ENCODE results near the gene CLUH.

CLUH gene, protein sequence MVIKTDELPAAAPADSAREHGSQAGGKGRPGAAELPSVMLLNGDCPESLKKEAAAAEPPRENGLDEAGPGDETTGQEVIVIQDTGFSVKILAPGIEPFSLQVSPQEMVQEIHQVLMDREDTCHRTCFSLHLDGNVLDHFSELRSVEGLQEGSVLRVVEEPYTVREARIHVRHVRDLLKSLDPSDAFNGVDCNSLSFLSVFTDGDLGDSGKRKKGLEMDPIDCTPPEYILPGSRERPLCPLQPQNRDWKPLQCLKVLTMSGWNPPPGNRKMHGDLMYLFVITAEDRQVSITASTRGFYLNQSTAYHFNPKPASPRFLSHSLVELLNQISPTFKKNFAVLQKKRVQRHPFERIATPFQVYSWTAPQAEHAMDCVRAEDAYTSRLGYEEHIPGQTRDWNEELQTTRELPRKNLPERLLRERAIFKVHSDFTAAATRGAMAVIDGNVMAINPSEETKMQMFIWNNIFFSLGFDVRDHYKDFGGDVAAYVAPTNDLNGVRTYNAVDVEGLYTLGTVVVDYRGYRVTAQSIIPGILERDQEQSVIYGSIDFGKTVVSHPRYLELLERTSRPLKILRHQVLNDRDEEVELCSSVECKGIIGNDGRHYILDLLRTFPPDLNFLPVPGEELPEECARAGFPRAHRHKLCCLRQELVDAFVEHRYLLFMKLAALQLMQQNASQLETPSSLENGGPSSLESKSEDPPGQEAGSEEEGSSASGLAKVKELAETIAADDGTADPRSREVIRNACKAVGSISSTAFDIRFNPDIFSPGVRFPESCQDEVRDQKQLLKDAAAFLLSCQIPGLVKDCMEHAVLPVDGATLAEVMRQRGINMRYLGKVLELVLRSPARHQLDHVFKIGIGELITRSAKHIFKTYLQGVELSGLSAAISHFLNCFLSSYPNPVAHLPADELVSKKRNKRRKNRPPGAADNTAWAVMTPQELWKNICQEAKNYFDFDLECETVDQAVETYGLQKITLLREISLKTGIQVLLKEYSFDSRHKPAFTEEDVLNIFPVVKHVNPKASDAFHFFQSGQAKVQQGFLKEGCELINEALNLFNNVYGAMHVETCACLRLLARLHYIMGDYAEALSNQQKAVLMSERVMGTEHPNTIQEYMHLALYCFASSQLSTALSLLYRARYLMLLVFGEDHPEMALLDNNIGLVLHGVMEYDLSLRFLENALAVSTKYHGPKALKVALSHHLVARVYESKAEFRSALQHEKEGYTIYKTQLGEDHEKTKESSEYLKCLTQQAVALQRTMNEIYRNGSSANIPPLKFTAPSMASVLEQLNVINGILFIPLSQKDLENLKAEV (N-terminal part only)

DNA sequence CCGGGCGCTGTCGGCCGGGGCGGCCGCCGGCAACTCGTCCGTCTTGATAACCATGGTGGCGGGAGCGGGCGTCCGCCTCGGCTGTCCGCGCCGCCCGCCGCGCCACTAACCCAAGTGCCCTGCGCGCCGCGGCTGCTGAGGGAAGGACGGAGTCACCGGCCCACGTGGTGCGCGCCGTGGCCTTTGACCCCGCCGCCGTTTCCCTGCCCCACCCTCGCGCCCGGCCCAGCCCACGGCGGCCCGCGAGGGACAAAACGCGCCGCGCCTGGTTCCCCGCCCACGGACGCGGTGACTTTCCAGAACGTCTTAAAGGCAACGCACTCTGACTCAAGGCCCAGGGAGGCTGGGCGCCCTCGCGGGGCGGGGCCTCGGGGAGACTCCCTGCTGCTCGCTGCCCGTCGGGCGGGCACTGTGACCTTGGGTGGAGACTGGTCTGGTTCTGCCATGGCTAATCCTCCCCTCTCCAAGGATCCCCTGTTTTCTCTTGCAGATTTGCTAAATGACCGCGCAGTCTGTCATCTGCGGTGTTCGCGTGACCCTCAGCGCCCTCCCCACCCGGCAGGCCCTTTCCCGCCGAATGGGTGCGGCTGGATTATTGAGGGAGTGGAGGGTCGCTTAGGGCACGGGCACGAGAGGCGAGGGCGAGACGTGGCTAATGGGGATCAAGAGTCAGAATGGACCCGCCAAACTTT, at the start of gene CLUH:
Gene CLUH (minus strand): TSS at position 157 of the 692 bp plus-strand sequence. CDS start 103 bp downstream, at position 54.
- Mint-ChIP-seq H3K27me3 (no peaks in the 10 kb centered on the region), H3K27ac (peak within 1 kb of the TSS; percentile 96), H3K4me1 (ENCODE audit: low read depth) (peaks cover 39% of the 10 kb centered on the region), H3K4me3 (peak within 1 kb of the TSS; percentile 97), H3K36me3 (ENCODE audit: low read depth) (peaks cover 12% of the 10 kb centered on the region), H3K9me3 (no peaks in the 10 kb centered on the region)

DNA sequence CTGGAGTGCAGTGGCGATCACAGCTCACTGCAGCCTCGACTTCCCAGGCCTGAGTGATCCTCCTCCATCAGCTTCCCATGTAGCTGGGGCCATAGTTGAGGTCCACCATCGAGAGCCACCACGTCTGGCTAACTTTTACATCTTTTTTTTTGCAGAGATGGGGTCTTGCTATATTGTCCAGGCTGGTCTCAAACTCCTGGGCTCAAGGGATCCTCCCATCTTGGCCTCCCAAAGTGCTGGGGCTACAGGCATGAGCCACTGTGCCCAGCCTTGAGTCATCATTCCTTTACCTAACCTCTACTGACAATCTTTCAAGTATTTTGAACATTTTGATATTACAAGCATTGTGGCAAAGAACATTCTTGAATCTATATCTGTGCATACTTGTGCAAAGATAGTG, 47.3 kb upstream of the CLUH start:
- Mint-ChIP-seq H3K4me1 (ENCODE audit: low read depth) (no peaks in the 10 kb centered on the region), H3K4me3 (no peak overlapping the region), H3K9me3 (no peaks in the 10 kb centered on the region), H3K27ac (no peak overlapping the region), H3K27me3 (peaks cover 51% of the 10 kb centered on the region), H3K36me3 (ENCODE audit: low read depth) (no peaks in the 10 kb centered on the region)

DNA sequence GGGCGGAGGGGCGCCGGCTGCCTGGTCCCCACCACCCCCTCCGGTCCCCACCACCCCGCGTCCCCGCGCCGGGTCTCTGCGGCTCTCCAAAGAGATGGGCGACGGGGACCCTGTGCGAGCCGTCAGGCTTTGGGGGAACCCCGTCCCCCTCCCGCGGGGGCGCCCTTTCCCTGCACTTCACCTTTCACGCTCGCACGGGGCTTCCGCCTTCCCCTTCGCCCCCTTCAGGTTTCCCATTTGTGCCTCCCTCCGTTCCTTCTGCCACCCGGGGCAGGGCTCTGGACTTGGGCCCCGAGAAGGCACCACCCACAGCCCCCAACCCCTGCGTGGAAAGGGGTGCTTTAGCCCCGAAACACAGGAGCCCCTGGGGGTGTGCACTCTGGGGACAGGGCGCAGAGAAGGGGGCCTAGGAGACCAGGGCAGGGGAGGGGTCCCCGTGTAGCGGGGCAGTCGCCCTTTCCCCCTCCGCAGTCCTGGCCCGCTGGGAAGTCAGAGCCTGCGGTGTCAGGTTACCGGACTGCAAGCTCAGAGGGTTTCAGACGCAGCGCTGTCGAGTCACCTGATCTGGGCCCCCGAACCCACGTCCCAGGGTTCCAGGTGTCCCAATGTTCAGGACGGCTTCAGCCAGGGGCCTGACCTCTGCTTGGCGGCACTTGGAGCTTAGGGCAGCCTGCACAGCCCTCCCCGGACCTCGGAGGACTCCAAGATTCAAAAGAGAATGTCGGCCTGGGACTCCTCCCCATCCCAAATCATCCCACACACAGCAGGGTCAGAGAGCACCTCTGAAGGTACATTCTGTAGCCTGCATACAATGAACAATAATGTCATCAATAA, 44.5 kb upstream of the CLUH start:
- H3K4me1 Mint-ChIP-seq (ENCODE audit: low read depth), result no peaks in the 10 kb centered on the region
- H3K27ac Mint-ChIP-seq, result no peak overlapping the region
- H3K27me3 Mint-ChIP-seq, result peaks cover 56% of the 10 kb centered on the region
- no peak overlapping the region for H3K4me3 Mint-ChIP-seq
- H3K36me3 Mint-ChIP-seq (ENCODE audit: low read depth), result no peaks in the 10 kb centered on the region
- H3K9me3 Mint-ChIP-seq, result no peaks in the 10 kb centered on the region

DNA sequence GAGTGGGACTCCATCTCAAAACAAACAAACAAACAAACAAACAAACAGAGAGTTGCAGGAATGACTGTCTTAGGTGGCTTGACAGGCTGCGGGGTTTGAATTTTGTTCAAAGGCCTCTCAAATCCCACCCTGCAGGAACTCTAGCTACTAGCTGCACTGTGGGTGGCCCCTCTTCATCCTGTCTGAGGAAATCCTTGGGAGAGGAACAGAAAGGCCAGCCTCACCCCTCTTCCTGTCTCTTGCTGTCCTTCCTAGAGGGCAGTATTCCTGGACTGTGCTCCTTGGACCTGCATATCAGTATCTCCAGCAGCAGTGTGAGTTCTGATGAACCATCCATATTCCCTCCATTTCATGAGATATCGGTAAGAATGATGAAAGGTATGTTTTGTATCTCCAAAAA, 39.9 kb upstream of the CLUH start:
- no peaks in the 10 kb centered on the region for H3K36me3 Mint-ChIP-seq (ENCODE audit: low read depth)
- H3K27me3 Mint-ChIP-seq, result peaks cover 58% of the 10 kb centered on the region
- no peak overlapping the region for H3K4me3 Mint-ChIP-seq
- H3K4me1 Mint-ChIP-seq (ENCODE audit: low read depth), result no peaks in the 10 kb centered on the region
- H3K9me3 Mint-ChIP-seq, result no peaks in the 10 kb centered on the region
- H3K27ac Mint-ChIP-seq, result no peak overlapping the region

DNA sequence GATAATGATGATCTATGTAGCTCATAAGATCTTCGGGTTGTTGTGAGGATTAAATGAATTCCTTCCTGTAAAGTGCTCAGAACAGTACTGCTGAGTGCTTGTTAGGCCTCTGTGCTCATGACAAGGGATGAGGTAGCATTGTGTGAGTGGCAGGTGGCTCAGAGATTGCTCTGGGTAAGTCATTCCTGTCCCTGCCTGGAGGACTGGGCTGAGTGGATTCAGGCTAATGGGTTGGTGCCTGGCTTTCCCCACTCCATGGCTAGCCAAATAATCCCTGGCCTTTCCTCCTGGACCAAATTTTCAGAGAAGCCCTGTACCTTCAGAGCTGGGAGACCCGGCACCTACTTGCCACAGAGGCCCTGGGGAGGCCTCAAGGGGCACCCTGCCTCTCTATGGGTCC, 39.2 kb upstream of the CLUH start:
- Mint-ChIP-seq H3K27me3 (peaks cover 58% of the 10 kb centered on the region), H3K9me3 (no peaks in the 10 kb centered on the region), H3K4me3 (no peak overlapping the region), H3K27ac (no peak overlapping the region), H3K36me3 (ENCODE audit: low read depth) (no peaks in the 10 kb centered on the region), H3K4me1 (ENCODE audit: low read depth) (no peaks in the 10 kb centered on the region)

DNA sequence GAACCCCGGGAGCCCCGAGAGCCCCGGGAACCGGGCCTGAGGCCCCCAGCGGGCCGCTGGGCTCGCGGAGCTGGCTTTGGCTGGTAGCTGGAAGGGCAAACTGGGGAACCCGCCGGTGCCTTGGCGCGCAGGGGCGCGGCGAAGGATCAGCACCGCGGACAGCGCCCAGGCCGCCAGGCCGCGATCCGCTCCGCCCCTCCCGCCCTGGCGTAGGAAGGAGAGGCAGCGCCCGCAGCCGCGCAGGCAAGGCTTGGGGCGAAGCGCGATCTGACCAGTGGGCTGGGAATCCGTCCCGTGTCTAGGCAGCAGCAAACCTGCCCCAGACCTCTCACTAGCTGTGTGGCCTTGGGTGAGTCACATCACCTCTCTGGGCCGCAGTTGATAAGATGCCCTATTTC, 38.2 kb upstream of the CLUH start:
- H3K4me1 Mint-ChIP-seq (ENCODE audit: low read depth), result no peaks in the 10 kb centered on the region
- no peaks in the 10 kb centered on the region for H3K9me3 Mint-ChIP-seq
- no peaks in the 10 kb centered on the region for H3K36me3 Mint-ChIP-seq (ENCODE audit: low read depth)
- H3K27ac Mint-ChIP-seq, result no peak overlapping the region
- H3K27me3 Mint-ChIP-seq, result peaks cover 61% of the 10 kb centered on the region
- H3K4me3 Mint-ChIP-seq, result no peak overlapping the region

DNA sequence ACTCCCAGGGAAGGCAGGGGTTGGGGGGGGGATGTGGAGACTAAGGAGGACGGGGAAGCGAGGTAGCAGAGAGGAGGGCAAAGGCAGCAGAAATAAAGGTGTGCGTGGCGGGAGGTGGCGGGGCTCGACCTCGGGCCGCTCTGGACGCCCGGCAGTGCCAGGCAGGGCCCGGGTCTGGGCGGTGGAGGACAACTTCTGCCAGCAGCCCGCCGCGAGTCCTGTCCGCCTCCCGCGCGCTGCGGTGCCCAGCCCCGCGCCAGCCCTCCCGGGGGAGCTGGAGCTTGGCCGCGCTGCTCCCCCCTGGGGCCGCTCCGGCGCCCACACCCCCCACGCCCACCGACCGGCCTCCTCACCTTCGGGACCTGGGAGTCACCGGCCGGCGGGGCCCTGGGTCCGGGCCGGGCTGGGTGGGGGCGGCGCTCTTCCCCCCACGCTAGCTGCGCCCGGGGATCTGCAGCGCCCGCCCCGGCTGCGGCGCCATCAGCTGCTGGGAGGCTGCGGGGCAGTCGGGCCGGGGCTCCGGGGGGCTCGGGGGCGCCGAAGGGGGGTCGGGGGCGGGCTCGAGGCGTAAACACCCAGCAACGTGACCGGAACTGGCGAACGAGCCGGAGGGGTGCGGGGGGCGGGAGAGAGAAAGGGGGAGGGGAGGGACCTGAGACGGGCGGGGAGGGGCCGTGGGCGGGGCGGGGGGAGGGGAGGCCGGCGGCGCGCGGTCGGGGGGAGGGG, 37.7 kb upstream of the CLUH start, which contains the start of gene CCDC92B:
Gene CCDC92B (minus strand): TSS at position 595 of the 726 bp plus-strand sequence. CDS start 14,507 bp downstream, outside the sequence.
- no peaks in the 10 kb centered on the region for H3K36me3 Mint-ChIP-seq (ENCODE audit: low read depth)
- peaks cover 62% of the 10 kb centered on the region for H3K27me3 Mint-ChIP-seq
- no peaks in the 10 kb centered on the region for H3K9me3 Mint-ChIP-seq
- no peaks in the 10 kb centered on the region for H3K4me1 Mint-ChIP-seq (ENCODE audit: low read depth)
- H3K4me3 Mint-ChIP-seq, result no peak within 1 kb of the TSS
- no peak within 1 kb of the TSS for H3K27ac Mint-ChIP-seq

DNA sequence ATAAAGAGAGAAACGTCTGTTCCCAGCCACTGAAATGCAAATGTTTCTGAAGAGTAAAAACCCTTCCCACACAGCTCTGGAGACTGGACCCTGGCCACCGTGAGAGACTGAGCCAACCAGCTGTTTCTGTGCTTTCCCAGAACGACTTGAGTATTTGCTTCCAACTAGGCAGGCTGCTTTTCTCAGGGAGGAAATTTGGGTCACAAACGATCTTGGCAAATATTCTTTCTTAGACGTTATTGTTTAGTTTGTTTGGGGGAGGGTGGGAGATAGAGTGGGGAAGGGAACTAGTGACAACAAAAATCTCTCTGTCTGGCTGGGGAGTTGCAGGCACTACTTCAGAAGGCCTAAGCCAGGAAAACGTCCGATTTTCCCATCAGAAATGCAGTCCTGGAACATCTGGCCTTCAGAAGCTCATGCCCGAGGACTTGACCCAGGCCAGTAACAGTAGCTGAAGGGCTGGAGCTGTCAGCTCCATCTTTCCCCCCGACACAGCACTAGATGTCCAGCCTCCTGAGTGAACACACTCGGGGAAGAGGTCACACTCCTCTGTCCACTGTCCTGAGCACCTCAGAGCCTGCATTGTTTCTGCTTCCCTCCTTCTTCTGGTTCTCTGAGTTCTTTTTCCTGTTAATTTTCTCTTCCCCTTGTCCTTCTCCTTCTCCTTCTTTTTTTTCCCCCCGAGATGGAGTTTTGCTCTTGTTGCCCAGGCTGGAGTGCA, 33.9 kb upstream of the CLUH start:
- Mint-ChIP-seq H3K36me3 (ENCODE audit: low read depth) (no peaks in the 10 kb centered on the region), H3K9me3 (no peaks in the 10 kb centered on the region), H3K27me3 (peaks cover 55% of the 10 kb centered on the region), H3K4me3 (no peak overlapping the region), H3K27ac (no peak overlapping the region), H3K4me1 (ENCODE audit: low read depth) (no peaks in the 10 kb centered on the region)

DNA sequence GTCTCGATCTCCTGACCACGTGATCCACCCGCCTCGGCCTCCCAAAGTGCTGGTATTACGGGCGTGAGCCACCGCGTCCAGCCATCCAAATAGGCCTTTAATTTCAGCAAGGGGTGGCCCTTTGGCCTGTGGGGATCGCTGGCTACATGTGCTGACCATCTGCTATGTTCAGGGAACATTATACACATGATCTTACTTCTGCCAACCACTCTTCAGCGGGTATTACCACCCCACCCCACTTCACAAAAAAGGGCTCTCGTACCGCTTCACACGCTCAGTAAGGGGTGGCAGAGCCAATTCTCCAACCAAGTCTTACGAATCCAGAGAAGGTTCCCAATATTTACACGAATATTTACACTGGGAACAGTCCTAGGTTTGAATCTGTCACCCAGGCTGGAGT, 26.1 kb upstream of the CLUH start:
- Mint-ChIP-seq H3K4me1 (ENCODE audit: low read depth) (no peaks in the 10 kb centered on the region), H3K36me3 (ENCODE audit: low read depth) (no peaks in the 10 kb centered on the region), H3K9me3 (no peaks in the 10 kb centered on the region), H3K27ac (no peak overlapping the region), H3K27me3 (peaks cover 19% of the 10 kb centered on the region), H3K4me3 (no peak overlapping the region)

DNA sequence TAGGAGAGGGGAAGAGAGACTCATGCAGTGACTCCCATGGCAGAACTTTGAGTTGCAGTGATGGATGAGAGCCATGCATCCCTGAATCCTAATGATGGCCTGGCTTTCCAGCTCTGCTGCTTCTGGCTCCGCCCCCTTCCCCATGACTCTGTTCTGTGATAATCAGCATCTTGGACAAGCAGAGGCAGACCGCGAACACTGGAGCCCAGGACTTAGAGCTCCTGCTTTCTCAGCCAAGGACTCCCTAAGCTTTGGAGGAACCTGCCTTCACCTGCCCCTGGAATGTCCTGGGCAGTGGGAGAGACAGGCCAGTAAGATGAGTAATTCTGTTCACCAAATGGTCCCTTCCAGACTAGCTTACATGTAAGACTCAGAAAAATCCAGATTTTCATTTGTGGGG, 25.4 kb upstream of the CLUH start:
- H3K27me3 Mint-ChIP-seq, result peaks cover 12% of the 10 kb centered on the region
- no peaks in the 10 kb centered on the region for H3K4me1 Mint-ChIP-seq (ENCODE audit: low read depth)
- no peak overlapping the region for H3K27ac Mint-ChIP-seq
- H3K36me3 Mint-ChIP-seq (ENCODE audit: low read depth), result no peaks in the 10 kb centered on the region
- no peak overlapping the region for H3K4me3 Mint-ChIP-seq
- no peaks in the 10 kb centered on the region for H3K9me3 Mint-ChIP-seq

DNA sequence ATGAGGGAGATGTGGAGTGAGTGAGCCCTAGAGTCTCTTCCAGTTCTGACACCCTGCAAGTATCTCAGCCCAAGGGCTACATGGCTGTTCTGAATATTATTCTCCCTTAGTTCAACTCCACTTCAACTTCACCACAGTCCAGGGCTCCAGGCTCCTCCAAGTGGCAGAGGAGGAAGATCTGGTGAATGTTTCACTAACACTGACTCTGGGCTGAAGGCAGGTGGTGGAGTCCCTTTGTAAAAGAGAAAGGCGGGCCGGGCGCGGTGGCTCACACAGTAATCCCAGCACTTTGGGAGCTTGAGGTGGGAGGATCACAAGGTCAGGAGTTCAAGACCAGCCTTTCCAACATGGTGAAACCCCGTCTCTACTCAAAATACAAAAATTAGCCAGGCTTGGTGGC, 24.3 kb upstream of the CLUH start:
- Mint-ChIP-seq H3K36me3 (ENCODE audit: low read depth) (no peaks in the 10 kb centered on the region), H3K9me3 (no peaks in the 10 kb centered on the region), H3K27ac (no peak overlapping the region), H3K4me1 (ENCODE audit: low read depth) (no peaks in the 10 kb centered on the region), H3K4me3 (no peak overlapping the region), H3K27me3 (peaks cover 13% of the 10 kb centered on the region)

DNA sequence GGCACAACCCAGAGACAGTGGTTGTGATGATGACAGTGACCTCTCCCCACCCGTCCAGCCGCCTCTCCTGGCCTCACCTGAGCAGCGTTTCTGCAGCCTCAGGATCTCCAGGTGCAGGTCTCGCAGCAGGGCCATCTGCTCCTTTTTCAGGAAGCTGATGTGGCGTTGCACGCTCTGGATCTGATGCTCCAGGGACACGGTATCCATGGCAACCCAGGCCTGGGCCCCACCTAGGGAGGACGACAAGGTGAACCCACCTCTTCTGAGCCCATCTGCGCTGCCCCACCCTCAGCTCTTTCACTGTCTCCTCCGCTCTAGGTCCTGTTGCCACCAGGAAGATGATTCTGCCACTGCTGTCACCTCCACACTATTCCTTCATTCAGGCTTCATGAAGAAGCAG, 23.4 kb upstream of the CLUH start:
- Mint-ChIP-seq H3K4me1 (ENCODE audit: low read depth) (no peaks in the 10 kb centered on the region), H3K9me3 (no peaks in the 10 kb centered on the region), H3K36me3 (ENCODE audit: low read depth) (no peaks in the 10 kb centered on the region), H3K4me3 (no peak overlapping the region), H3K27me3 (peaks cover 13% of the 10 kb centered on the region), H3K27ac (no peak overlapping the region)
